GM18520 (cell line): ENCODE measurements around the gene POU3F2.

Source experiments
- ATAC-seq: cut with Tn5 transposase; IDR thresholded peaks from one replicate; pipeline ENCODE4 v1.9.1; 2021; ENCODE audit not compliant: unreplicated experiment

POU3F2 gene

DNA sequence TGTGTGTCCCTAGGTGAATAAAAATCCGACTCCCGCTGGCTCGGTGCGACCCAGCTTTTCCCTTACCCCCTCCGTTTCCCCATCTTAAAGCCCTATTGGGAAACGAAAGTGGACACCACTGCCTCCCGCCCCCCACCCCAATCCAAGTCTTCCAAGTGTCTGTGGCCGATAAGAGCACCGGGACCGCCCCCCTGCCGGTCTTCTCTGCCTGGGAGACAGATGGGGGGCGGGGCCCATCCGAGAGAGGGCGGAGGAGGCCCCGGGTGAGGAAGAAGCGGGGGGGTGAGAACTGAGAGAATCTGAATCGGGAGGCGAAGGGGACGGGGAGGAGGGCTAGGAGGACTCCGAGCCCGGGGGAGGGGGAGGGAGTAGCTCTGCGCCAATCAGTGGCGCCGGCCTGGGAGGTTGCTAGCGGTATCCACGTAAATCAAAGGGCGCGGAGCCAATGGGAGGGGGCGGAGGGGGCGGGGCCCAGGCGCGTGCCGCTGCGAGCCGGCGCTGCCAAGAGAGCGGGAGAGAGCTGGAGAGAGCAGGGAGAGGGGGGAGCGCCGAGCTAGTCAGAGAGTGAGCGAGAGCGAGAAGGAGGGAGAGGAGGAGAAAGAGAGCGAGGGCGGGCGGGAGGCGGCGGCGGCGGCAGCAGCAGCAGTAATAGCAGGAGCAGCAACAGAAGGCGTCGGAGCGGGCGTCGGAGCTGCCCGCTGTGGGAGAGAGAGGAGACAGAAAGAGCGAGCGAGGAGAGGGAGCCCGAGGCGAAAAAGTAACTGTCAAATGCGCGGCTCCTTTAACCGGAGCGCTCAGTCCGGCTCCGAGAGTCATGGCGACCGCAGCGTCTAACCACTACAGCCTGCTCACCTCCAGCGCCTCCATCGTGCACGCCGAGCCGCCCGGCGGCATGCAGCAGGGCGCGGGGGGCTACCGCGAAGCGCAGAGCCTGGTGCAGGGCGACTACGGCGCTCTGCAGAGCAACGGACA lies at the start of gene POU3F2:
Gene POU3F2, plus strand, starts transcription at position 515 of the 972 bp plus-strand sequence. Its CDS starts 300 bp downstream, at position 815.
- ATAC-seq: peak; percentile 75

DNA sequence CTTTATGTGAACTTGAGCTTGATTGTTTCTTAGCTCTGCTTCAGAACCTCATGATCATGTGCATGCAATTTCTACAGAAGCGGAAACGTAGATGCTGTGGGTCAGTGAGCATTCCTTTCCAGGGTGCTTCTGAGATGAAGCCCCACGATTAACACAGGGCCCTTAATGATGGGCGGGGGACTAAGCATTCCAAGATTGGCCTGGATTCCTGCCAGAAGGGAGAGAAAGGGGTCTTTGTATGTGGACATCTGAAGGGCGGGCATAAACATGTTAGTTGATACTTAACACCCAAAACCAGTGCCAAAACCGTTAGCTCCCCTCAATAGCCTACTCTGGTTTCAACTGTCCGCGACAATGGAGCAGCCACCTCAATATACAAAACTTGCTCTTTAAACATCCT lies 46.9 kb upstream of the POU3F2 start:
- ATAC-seq: no peak

DNA sequence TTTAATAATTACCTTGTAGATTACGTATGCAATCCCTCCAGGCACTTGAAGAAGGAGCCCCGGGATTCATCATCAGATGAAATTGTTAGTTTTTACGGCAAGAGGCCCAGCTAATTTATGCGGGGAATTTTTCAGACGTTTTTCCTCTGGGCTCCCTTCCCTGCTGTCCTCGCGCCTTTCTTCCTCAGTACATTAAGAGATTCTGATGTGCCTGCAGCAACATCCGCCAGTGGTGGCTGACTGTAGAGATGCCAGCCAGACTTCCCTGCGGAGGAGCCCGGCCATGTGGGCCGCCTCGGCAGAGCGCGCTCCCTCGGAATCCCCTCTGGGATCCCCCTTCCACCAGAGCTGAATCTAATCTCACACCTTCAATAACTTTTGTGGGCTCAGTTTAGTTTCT lies 46.4 kb upstream of the POU3F2 start:
- no peak for ATAC-seq

DNA sequence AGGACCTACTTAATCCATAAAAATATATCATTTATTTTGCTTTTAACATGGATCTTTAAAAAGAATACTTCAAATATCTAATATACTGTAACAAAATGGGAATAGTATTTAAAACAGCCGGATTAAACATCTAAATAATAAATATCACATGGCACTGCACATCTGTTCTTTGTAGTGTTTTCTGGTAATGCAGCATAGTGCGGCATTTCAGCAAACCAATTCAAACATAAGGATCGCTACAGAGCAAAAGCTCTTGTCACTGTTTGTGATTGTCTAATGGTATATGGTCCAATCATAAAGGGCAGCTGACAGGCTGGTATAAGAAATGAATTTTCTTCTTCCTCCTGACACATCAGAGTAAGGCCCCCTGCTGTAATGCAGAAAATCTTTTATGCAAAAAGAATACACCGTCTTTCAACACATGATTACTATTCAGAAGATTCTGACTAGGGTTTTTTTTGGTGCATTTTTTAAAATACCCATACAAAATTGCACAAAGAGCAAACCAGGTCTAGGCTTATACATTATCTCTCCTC lies 40.0 kb upstream of the POU3F2 start:
- ATAC-seq: no peak

DNA sequence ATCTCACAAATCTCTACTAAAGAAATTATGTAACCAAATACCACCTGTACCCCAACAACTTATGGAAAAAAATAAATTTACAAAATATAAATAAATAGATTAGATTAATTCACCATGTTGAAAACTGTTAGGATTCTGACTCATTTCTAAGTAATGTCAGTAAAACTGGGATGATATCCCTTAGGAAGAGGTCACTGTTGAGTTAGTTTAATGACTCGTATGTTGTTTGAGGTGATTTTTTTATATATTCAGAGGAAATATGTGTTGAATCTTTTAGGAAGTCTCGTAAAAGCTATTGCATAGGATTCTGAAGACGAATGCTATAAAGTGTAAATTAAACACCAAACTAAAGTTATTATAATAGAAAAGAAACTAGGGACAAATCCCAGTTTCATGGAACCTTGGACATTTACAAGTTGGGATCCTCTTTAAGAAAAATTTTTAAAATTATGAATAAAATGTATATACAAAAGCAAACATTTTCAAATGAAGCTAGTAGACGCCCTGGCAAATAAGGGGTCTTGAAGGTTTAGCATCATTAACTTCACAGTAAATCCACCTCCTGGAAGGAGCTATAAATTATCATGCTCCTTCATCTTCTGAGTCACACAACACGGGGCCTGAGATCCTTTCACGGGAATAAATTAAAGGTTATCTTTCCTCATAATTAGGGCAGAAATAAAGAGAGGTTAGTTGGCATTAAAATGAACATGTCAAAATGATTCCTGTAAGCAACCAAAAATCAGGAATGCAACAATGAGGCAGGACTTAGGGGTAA lies 37.0 kb upstream of the POU3F2 start:
- no peak for ATAC-seq

DNA sequence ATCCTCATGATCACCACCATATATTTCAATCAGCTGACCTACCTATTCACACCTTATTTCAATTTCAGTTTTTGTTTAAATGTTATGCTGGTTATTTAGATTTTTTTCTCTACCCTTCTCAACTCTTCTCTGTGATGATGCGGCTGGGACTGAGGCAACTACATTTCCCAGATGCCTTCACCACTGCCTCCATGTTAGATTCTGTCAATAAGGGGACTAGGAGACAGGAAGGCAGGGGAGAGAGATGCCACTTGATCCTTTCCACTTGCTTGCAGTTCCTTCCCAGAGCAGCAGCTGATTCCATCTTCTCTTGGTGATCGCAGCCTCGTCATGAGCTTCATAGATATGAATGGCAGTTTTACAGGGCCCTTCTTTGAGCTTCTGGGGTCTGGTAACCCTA lies 33.5 kb upstream of the POU3F2 start:
- ATAC-seq: no peak

DNA sequence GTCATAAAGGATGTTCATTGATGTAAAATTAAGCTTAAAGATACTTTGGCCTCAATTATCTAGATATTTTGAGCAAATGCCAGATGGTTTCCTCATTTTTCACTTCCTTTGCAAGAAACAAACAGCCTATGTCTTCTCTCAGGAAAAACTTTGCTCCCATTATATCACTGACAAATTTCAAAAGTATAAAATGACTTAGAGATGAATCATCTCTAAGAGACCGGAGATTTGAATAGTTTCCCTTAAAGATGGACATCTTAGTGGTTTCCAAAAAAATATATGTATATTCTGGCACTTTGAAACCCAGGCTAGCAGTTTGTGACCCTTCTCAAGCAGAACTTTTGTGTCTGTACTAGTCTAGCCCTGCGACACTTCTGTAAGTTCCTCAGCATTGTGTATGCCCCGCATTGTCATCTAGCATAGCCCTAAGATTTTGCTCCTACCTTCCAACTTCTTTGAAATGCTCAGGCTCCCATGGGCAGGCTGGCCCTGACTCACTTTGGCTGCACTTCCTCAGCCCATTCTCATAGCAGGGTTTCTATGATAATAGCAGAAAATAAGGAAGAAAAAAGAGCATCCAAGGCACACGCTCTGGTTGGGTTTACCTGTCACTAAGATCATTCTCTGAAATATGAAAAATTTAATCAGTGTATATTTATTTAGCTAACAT lies 25.7 kb upstream of the POU3F2 start:
- ATAC-seq: no peak

DNA sequence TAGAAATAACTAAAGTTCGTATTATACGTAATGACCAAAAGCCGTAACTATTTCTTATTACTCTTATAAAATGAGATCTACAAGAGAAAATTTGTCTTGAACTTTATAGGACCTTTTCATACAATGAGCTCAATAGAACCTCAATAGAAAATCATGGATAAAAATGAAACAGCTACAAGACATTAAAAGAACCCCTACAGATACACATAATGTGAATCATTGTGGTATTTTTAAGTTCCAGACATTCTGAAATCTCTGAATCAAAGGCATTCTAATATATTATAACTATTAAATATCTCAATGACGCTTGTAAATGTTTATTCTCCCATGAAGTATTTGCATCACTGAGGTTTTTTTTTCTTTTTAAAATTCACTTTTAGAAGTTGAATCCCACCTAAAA lies 22.2 kb upstream of the POU3F2 start:
- ATAC-seq: no peak

DNA sequence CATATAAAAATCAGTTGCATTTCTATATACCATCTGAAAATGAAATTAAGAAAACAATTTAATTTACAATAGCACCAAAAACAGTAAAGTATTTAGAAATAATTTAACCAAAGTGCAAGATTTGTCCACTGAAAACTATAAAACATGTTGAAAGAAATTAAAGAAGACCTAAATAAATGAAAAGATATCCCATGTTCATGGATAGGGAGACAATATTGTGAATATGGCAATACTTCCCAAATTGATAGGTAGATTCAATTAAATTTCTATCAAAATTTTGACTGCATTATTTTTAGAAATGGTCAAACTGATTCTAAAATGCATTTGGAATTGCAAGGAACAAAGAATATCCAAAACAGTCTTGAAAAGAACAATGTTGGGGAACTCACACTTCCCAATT lies 17.6 kb upstream of the POU3F2 start:
- ATAC-seq: no peak

DNA sequence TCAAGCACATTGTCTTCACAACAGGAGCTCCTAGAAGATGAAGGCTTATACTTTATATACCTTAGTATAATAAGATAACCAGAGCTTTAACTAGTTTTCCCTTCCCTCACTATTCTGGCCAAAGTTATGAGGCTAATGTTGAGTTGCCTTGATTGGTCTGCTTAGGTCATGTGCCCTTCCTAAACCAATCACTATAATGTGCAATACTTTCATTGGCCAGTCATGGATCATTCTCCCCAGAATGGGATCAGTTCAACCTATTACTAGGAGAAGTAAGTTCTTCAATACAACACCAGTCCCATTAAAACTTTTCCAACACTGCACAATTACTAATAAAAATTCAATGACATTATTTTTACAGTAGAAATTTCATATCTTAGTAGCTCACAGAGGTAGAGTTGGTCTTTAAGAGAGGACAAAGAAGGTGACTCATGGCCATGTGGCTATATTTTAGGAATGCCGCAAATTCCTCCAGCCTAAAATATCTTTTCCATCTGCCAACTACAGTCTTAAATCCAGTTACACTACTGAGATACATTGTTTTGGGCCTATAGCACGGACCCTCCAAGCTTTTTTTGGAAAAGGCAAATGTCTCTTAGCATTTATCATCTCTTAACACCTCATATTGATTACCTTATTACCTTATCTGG lies 12.5 kb upstream of the POU3F2 start:
- ATAC-seq: no peak

DNA sequence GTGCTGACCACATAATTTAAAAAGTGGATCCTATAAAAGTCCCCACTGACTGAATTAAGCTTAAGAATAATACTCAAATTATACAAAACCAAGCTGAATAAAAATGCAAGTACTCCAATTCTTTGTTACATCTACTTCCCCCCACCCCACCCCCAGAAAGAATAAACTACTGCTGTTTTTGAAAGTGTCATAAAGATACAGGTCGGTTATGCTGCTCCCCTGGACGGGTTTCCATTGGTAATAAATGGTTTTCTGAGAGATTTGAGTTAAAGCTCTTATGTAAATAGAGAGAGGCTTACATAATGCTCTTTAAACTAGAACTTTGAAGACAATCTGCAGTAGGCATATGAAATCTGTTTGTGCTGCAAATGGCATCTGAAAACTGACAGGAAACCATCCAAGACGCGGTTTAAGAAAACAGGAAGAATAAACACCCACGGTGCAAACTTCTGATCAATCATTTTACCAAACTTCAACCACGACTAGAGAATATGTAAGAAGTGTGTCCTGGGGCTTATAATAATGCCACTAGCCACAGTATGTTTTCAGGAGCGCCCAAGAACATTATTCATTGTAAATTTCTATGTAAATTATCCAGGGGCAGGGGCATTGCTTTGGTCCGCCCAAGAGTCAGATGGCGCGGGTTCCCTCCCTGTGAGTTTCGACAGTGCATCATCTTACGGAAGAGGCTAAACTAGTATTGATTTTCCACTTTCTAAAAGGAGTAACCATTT lies 10.8 kb upstream of the POU3F2 start:
- ATAC-seq: no peak

DNA sequence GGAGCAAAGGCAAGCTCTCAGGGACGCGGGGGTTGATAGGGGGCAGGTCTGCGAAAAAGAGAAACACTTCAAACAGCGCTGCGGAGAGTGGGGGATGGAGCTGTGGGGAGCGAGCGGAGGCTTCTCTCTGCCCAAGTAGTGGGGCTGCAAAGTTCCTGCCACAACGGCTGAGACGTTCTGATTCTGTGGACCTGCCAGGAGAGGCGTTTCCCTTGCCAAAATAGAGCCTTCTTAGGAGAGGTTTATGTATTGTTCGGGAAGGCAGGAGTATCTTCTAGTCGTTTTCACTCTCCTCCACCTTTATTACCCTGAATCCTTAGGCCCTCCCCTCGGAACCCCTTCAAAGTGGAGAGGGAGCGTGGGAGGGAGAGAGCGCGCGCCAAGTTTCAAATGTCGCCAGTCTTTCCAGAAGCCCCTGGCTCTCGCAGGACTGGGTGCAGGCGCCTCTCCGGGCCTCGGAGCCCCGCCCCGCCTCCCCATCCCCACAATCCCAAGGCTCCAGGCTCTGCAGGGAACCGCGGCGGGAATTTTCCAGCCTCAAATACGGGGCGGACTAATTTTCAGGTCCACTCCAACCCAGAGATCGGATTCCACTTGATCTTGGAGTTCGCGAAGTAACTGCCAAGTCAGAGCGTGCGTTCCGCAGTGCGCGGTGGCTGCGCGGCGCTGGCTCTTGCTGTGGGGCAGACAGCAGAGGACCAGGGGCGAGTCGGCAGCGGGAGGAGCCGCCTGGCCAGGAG lies 10.0 kb upstream of the POU3F2 start:
- no peak for ATAC-seq

DNA sequence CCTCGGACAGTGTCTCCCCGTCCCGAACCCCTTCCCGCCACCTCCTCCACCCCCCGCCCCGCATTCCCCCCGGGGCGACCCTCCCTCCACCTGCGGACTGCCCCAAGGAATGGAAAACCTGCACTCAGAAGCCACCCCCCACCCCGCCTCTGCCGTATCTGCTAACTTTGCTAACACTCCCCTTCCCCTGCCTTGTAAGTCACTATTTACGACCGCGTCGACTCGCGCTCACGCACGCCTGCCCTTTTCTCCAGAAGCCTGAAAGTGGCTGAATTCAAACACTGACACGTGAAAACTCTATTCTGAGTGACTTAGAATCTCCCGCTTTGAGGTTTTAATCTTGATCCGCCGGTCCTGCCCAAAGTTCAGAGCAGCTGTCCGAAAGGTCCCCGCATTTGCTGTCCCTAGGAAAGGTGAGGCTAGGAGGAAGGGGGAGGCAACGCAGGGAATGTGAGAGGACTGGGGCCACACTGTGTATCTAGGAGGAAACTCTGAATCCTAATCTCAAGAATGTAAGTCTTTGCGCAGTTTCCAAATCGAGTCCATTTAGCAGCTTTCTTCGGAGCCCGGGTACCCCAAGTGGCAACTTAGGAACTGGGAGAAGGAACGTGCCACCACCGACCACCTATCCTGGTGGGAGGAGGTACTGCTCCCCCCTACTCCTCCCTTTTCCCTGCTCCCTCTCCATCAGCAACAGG lies 9.3 kb upstream of the POU3F2 start:
- no peak for ATAC-seq

DNA sequence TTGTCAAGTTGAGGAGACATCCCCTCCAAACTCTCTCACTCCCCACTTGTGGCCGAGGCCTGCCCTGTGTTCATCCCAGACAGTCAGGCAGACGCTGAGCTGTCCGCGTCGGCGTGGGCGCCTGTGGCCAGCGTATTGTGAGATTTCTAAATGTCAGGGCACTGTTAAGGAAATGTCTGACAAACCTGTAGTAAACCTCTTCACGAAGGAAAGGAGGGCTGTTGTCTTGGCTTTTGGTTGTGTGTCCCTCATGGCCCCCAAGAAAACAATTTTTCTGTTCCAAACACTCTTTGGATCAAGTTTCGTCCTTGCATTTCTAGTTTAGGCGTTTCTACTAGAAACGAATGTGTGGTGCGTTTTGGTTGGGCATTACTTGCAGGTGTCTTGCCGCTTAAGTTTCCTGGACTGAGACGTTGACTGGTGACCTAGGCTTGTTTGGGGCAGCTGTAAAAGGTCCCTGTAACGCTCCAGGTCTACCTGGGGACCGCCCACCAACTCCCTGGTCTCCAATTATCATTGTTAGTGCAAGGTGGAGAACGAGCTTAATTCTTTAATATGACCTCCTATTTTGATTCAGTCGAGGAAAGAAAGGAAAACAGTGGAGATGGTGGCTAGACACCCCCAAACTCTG lies 8.7 kb upstream of the POU3F2 start:
- no peak for ATAC-seq

DNA sequence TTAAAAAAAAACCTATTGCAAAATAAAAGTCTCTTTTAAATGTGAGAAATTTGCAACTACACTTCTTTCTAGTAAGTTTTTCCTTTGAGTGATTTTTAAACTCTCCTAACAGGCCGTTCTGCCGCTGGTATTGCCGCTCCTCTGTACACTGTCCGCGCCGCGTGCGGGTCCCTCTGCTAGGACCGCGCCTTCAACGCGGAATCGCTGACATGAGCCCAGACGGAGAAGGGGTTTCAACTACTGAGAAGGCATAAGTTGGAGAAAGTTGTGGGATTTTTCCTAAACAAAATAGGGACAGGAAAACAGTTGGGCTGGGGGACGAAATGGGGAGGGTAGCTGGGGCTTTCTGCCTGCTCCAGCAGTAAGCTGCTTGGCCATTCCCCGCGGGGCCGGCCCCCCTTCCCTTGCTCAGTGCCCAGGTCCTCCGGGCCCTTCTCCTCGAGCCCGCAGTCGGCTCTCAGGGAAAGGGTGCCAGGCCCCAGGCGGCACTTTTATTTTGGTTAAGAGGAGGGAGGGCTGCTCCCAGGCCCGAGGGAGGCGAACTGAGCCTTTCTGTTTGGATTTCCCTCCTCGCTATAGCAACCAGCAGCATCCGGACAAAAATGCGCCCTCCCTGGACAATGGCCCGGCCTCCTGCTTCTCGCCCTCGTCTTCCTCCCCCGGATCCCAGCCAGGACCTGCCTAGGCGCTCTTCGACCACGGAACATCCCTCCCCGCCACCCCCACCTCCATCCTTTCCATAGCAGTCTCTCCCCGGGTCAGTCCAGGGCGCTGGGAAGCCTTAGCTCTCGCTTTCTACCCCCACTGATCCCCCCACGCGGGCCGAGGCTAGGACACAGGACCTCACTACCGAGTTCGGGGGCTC lies 6.8 kb upstream of the POU3F2 start:
- ATAC-seq: no peak

DNA sequence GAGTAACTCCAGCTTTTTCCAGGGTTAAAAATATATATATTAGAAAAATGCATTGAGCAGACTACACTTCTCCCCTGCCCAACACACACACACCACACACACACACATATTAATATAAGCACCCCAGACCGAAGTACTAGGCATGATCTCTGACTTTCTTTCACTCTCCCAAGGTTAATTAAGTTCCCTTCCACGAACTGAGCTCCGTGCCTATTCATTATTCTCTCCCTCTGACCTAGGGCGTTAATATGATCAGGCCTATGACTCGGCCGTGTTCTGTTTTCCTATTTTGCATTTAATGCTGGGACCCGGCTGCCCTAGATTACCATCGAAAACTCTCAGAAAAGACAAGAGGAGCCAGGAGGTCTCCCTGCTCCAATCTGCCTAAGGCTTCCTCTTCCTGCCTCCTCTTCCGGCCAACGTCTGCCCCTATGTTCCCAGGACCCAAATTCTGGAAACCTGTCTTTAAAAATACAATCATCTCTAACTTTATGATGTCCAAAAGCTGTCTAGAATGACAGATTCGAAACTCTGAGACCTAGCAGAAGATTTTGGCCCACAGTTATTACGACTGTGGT lies 6.1 kb upstream of the POU3F2 start:
- no peak for ATAC-seq

DNA sequence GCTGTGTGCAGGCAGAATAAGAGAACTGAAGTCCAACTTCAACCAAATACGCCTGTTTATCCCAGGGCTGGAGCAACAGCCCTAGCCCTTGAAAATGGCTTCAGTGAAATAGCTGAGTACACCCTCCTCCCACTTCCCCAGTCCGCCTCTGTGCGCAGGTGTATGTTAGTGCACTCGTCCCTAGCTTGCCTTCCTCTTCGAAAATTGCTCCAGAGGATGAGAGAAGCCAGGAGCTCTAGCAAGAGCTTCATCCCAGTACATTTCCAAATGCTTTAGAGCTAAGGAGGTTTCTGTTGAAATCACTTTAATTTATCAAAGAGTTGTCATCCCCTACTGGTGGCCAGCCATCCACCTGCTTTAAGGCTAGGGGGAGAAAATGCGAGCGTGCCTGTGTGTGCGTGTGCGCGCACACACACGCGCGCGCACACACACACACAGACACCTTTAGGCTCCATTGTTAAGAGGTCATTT lies 5.4 kb upstream of the POU3F2 start:
- no peak for ATAC-seq
